Measurements from ENCODE around the gene MAGI3. TPM values are rescaled to one million over a fixed set of nuclear protein-coding genes. Genes with fewer than 3 reads are reported as not detected.

Gene MAGI3
- total RNA-seq (7.4 and 9.2 TPM in 2 replicates), polyA plus RNA-seq (5.1 and 5.8 TPM in 2 replicates), polyA minus RNA-seq (ENCODE audit: low replicate concordance) (2.0 and 6.3 TPM in 2 replicates)
- 4.0 TPM in 2 replicates for polyA plus RNA-seq (2012)

GRCh38 chr1:113389953-113390834, at the start of gene MAGI3:
TSS of gene MAGI3 (plus strand) at chr1:113390515. CDS start at chr1:113391034, 519 bp downstream.
- peak within 1 kb of the TSS; percentile 90 for H2AFZ ChIP-seq (ENCODE audit: low read length)
- H3K4me3 ChIP-seq (replicated peaks in 1 of 4; ENCODE audit: control extremely low read depth in 1 of 4, insufficient read depth in 1 of 4, low read depth in 3 of 4, low read length in 4 of 4), result peak within 1 kb of the TSS; percentile 73 to 93 (median 82)
- peak within 1 kb of the TSS; percentile 80 for H3K27ac ChIP-seq (ENCODE audit: insufficient read depth, low read length)
- H3K9ac ChIP-seq (ENCODE audit: insufficient read depth, low read length), result peak within 1 kb of the TSS; percentile 84
- peak within 1 kb of the TSS; percentile 98 for H3K4me2 ChIP-seq (ENCODE audit: extremely low read depth, insufficient read depth, low read length)
- no peaks in the 10 kb centered on the region for H3K9me3 ChIP-seq (ENCODE audit: control insufficient read depth, insufficient read depth, low read depth, low read length)
- no peaks in the 10 kb centered on the region for H4K20me1 ChIP-seq (ENCODE audit: control insufficient read depth, extremely low read depth, insufficient read depth, low read length)
- peaks cover 13% of the 10 kb centered on the region for H3K79me2 ChIP-seq (ENCODE audit: control insufficient read depth, insufficient read depth, low read length)
- H3K4me1 ChIP-seq (ENCODE audit: control insufficient read depth, extremely low read depth, insufficient read depth, low read length), result peaks cover 6% of the 10 kb centered on the region
- DNase-seq (ENCODE audit: low read depth in 2 of 2), result peak; percentile 98 to 99
- TF ChIP-seq EZH2 (IDR thresholded peaks at IDR 0.05; ENCODE audit: low read length, missing control alignments), result no peak
- TF ChIP-seq, protein P1, sequence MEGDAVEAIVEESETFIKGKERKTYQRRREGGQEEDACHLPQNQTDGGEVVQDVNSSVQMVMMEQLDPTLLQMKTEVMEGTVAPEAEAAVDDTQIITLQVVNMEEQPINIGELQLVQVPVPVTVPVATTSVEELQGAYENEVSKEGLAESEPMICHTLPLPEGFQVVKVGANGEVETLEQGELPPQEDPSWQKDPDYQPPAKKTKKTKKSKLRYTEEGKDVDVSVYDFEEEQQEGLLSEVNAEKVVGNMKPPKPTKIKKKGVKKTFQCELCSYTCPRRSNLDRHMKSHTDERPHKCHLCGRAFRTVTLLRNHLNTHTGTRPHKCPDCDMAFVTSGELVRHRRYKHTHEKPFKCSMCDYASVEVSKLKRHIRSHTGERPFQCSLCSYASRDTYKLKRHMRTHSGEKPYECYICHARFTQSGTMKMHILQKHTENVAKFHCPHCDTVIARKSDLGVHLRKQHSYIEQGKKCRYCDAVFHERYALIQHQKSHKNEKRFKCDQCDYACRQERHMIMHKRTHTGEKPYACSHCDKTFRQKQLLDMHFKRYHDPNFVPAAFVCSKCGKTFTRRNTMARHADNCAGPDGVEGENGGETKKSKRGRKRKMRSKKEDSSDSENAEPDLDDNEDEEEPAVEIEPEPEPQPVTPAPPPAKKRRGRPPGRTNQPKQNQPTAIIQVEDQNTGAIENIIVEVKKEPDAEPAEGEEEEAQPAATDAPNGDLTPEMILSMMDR (conservative IDR thresholded peaks at IDR 0.05 in 1 of 2, IDR thresholded peaks at IDR 0.05 in 1 of 2; ENCODE audit: low read depth in 1 of 2, low read length in 2 of 2), result no peak
- no peaks in the 10 kb centered on the region for H3K27me3 ChIP-seq (ENCODE audit: control insufficient read depth, insufficient read depth, low read length)
- no peaks in the 10 kb centered on the region for H3K36me3 ChIP-seq (ENCODE audit: control insufficient read depth, insufficient read depth, low read length)

DNA sequence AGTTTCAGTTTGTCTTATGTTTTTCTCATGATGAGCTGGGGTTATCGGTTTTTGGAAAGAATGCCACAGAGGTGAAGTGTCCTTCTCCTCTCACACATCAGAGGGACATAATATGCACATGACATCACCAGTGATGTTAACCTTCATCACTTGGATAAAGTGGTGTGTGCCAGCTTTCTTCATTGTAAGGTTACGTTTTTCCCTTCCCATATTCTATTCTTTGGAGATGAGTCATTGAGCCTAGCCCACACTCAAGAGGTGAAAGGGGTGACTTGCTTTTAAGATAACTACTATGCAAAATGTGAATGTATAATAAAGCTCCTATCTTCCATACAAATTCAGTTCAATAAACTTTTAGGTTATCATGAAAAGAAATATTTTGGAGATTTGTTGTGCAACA, 36.7 kb upstream of the MAGI3 start:
- Histone ChIP-seq H3K36me3 (ENCODE audit: control insufficient read depth, insufficient read depth, low read length) (no peaks in the 10 kb centered on the region), H3K4me1 (ENCODE audit: control insufficient read depth, extremely low read depth, insufficient read depth, low read length) (no peaks in the 10 kb centered on the region), H3K4me3 (replicated peaks in 1 of 4; ENCODE audit: control extremely low read depth in 1 of 4, insufficient read depth in 1 of 4, low read depth in 3 of 4, low read length in 4 of 4) (no peak overlapping the region), H4K20me1 (ENCODE audit: control insufficient read depth, extremely low read depth, insufficient read depth, low read length) (no peaks in the 10 kb centered on the region), H2AFZ (ENCODE audit: low read length) (no peak overlapping the region), H3K4me2 (ENCODE audit: extremely low read depth, insufficient read depth, low read length) (no peak overlapping the region), H3K9me3 (ENCODE audit: control insufficient read depth, insufficient read depth, low read depth, low read length) (no peaks in the 10 kb centered on the region), H3K27me3 (ENCODE audit: control insufficient read depth, insufficient read depth, low read length) (no peaks in the 10 kb centered on the region), H3K27ac (ENCODE audit: insufficient read depth, low read length) (no peak overlapping the region), H3K9ac (ENCODE audit: insufficient read depth, low read length) (no peak overlapping the region), H3K79me2 (ENCODE audit: control insufficient read depth, insufficient read depth, low read length) (no peaks in the 10 kb centered on the region)
- TF ChIP-seq, protein P1 (conservative IDR thresholded peaks at IDR 0.05 in 1 of 2, IDR thresholded peaks at IDR 0.05 in 1 of 2; ENCODE audit: low read depth in 1 of 2, low read length in 2 of 2), result no peak
- TF ChIP-seq EZH2 (IDR thresholded peaks at IDR 0.05; ENCODE audit: low read length, missing control alignments), result no peak
- DNase-seq (ENCODE audit: low read depth in 2 of 2), result peak in 1 of 2 donors; percentile 6

GRCh38 chr1:113363935-113364334, 26.4 kb upstream of the MAGI3 start:
- no peaks in the 10 kb centered on the region for H3K4me1 ChIP-seq (ENCODE audit: control insufficient read depth, extremely low read depth, insufficient read depth, low read length)
- no peaks in the 10 kb centered on the region for H3K79me2 ChIP-seq (ENCODE audit: control insufficient read depth, insufficient read depth, low read length)
- H3K9me3 ChIP-seq (ENCODE audit: control insufficient read depth, insufficient read depth, low read depth, low read length), result no peaks in the 10 kb centered on the region
- TF ChIP-seq, protein P1 (conservative IDR thresholded peaks at IDR 0.05 in 1 of 2, IDR thresholded peaks at IDR 0.05 in 1 of 2; ENCODE audit: low read depth in 1 of 2, low read length in 2 of 2), result no peak
- no peak for TF ChIP-seq EZH2 (IDR thresholded peaks at IDR 0.05; ENCODE audit: low read length, missing control alignments)
- H3K9ac ChIP-seq (ENCODE audit: insufficient read depth, low read length), result no peak overlapping the region
- no peaks in the 10 kb centered on the region for H4K20me1 ChIP-seq (ENCODE audit: control insufficient read depth, extremely low read depth, insufficient read depth, low read length)
- no peak overlapping the region for H3K4me2 ChIP-seq (ENCODE audit: extremely low read depth, insufficient read depth, low read length)
- H3K27ac ChIP-seq (ENCODE audit: insufficient read depth, low read length), result no peak overlapping the region
- no peak overlapping the region for H2AFZ ChIP-seq (ENCODE audit: low read length)
- H3K4me3 ChIP-seq (replicated peaks in 1 of 4; ENCODE audit: control extremely low read depth in 1 of 4, insufficient read depth in 1 of 4, low read depth in 3 of 4, low read length in 4 of 4), result no peak overlapping the region
- H3K36me3 ChIP-seq (ENCODE audit: control insufficient read depth, insufficient read depth, low read length), result no peaks in the 10 kb centered on the region
- H3K27me3 ChIP-seq (ENCODE audit: control insufficient read depth, insufficient read depth, low read length), result no peaks in the 10 kb centered on the region
- DNase-seq (ENCODE audit: low read depth in 2 of 2), result no peak
